Breast epithelium (tissue), 4 donors: ENCODE results near the gene ATF2. TPM values are rescaled to one million over a fixed set of nuclear protein-coding genes. Genes with fewer than 3 reads are reported as not detected.

Experiments used
- DNase-seq, 2 donors: peaks; one replicate each; pipeline ENCODE4 v3.0.0-alpha.2; 2019; ENCODE audit warnings: low spot score in 2 of 2
- H3K27ac ChIP-seq, 2 donors: fragments of 200-600 bp; sonication (generic) in 1 of 2; one replicate each; pipeline ENCODE4 v1.5.1; 2016 to 2019; ENCODE audit warnings: mild to moderate bottlenecking in 1 of 2
- H3K27me3 ChIP-seq, 2 donors: fragments of 200-600 bp; sonication (generic) in 1 of 2; one replicate each; pipeline versions ENCODE4 v1.5.1 to v1.6.0; 2017 to 2019; ENCODE audit warnings: control low read depth in 1 of 2, mild to moderate bottlenecking in 1 of 2
- H3K36me3 ChIP-seq: fragments of 200-600 bp; one replicate; pipeline ENCODE4 v1.5.1; 2019
- H3K4me1 ChIP-seq, 2 donors: fragments of 200-600 bp; sonication (generic); one replicate each; pipeline ENCODE4 v1.5.1; 2016 to 2019; ENCODE audit warnings: control low read depth in 1 of 2
- H3K4me3 ChIP-seq, 3 donors: fragments of 200-600 bp; sonication (generic); 1 replicate in 2 of 3; 2 replicates in 1 of 3; pipeline ENCODE4 v1.5.1; 2016 to 2019; ENCODE audit warnings: mild to moderate bottlenecking in 3 of 3, moderate library complexity in 2 of 3
- H3K9me3 ChIP-seq, 2 donors: fragments of 200-600 bp; sonication (generic) in 1 of 2; one replicate each; pipeline ENCODE4 v1.5.1; 2016 to 2019; ENCODE audit warnings: control low read depth in 1 of 2
- CTCF ChIP-seq, 3 donors: fragments of 450-650 bp; IDR thresholded peaks; one replicate each; pipeline ENCODE4 v1.5.1; 2016 to 2017; ENCODE audit warnings: antibody characterized with exemption in 3 of 3, mild to moderate bottlenecking in 3 of 3, moderate library complexity in 3 of 3
- POLR2A ChIP-seq: fragments of 450-650 bp; IDR thresholded peaks from one replicate; pipeline ENCODE4 v1.6.1; 2016; ENCODE audit warnings: antibody characterized with exemption, mild to moderate bottlenecking, moderate library complexity
- POLR2AphosphoS5 ChIP-seq, 3 donors: sonication (generic); formaldehyde crosslinking; IDR thresholded peaks; one replicate each; pipeline ENCODE4 v1.6.1; 2017; ENCODE audit warnings: antibody characterized with exemption in 3 of 3
- intact Hi-C: fragments of 100-400 bp; cut with DNase I; formaldehyde crosslinking; loops from one replicate; pipeline ENCODE4 v1.15.1; 2023; ENCODE audit warnings: low total_unique reads
- total RNA-seq, 3 donors: library from RNA; depleted of rRNA; stranded (reverse); fragments of >200 nt; gene quantifications; one replicate each; pipeline ENCODE4 v1.1.0, GENCODE V29; 2016

The ATF2 gene
- total RNA-seq, 3 donors from 2014 or later: 57.0 to 71.7 (median 61.0) TPM

GRCh38 chr2:175026385-175026784 lies 141.6 kb downstream of the ATF2 start:
- DNase-seq: no peak
- intact Hi-C loops: no loop called here
- Histone ChIP-seq H3K4me3 (no peak overlapping the region), H3K27ac (no peak overlapping the region), H3K4me1 (no peaks in the 10 kb centered on the region), H3K9me3 (no peaks in the 10 kb centered on the region), H3K36me3 (no peaks in the 10 kb centered on the region), H3K27me3 (no peaks in the 10 kb centered on the region)
- no peak for TF ChIP-seq POLR2AphosphoS5 (IDR thresholded peaks at IDR 0.05)
- TF ChIP-seq POLR2A: no peak
- no peak for TF ChIP-seq CTCF (IDR thresholded peaks at IDR 0.05)

- Histone ChIP-seq H3K4me1 (no peaks in the 10 kb centered on the region), H3K4me3 (no peak overlapping the region), H3K27ac (no peak overlapping the region), H3K27me3 (no peaks in the 10 kb centered on the region), H3K36me3 (no peaks in the 10 kb centered on the region), H3K9me3 (no peaks in the 10 kb centered on the region)
- intact Hi-C loops: no loop called here
- no peak for TF ChIP-seq CTCF (IDR thresholded peaks at IDR 0.05)
- TF ChIP-seq POLR2AphosphoS5 (IDR thresholded peaks at IDR 0.05): no peak
- no peak for TF ChIP-seq POLR2A
- no peak for DNase-seq
Observed at GRCh38 chr2:175025946-175026345, 142.1 kb downstream of the ATF2 start.

DNA sequence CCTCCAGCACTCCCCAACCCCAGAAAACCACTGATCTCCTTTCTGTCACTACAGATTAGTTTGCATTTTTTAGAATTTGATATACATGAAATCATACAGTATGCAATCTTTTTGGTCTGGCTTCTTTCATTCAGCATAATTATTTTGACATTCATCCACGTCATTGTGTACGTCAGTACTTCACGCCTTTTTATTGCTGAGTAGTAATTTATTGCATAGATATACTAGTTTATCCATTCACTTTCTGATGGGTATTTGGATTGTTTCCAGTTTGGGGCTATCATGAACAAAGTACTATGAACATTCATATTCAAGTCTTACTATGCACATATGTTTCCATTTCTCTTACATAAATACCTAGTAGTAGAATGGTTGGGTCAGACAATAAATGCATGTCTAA lies 142.8 kb downstream of the ATF2 start:
- Histone ChIP-seq H3K36me3 (no peaks in the 10 kb centered on the region), H3K27ac (no peak overlapping the region), H3K4me3 (no peak overlapping the region), H3K27me3 (no peaks in the 10 kb centered on the region), H3K4me1 (no peaks in the 10 kb centered on the region), H3K9me3 (no peaks in the 10 kb centered on the region)
- intact Hi-C loops: no loop called here
- TF ChIP-seq POLR2A: no peak
- TF ChIP-seq CTCF (IDR thresholded peaks at IDR 0.05): no peak
- no peak for TF ChIP-seq POLR2AphosphoS5 (IDR thresholded peaks at IDR 0.05)
- no peak for DNase-seq

DNA sequence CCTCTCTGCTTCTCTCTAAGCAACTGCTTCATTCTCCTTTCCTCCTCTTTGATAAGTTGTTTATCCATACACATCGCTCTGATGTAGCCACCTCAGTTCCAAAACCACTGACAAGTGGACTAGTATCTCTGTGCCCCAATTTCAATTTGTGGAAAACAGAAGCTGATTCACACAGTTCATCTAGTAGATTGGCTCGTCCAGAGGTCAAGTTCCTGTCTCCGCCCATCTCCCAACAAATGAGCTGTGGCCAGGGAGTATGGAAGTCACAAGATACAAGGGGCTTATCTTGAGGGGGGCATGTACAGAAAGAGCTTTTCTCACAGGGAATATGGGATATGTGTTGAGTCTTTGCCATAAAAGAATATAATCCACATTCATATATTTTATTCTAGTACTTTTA lies 145.1 kb downstream of the ATF2 start:
- DNase-seq: no peak
- Histone ChIP-seq H3K27me3 (no peaks in the 10 kb centered on the region), H3K4me1 (no peaks in the 10 kb centered on the region), H3K36me3 (no peaks in the 10 kb centered on the region), H3K27ac (no peak overlapping the region), H3K9me3 (no peaks in the 10 kb centered on the region), H3K4me3 (no peak overlapping the region)
- TF ChIP-seq CTCF (IDR thresholded peaks at IDR 0.05) (no peak), POLR2AphosphoS5 (IDR thresholded peaks at IDR 0.05) (no peak), POLR2A (no peak)
- intact Hi-C loops: no loop called here

Other genes with a start within 250 kb of the ATF2 start
- gene CHN1, start 162.8 kb downstream of the ATF2 start, total RNA-seq: 10 to 100 TPM in 2 of 3 donors, 1 to 10 TPM in 1; 9.8 to 14.7 (median 13.4) TPM
- 100 to 1,000 TPM; 112 to 125 (median 122) TPM for gene ATP5MC3, start 13.5 kb upstream of the ATF2 start, total RNA-seq